Left ventricle myocardium superior (tissue), 1 donor: ENCODE measurements around the gene RBMY1A1. TPM values are rescaled to one million over a fixed set of nuclear protein-coding genes. Genes with fewer than 3 reads are reported as not detected.
"Not testable (repeated sequence)": the region's sequence is repeated elsewhere in the genome, so short reads cannot be mapped to it uniquely, and the experiment has no call there.

Experiments used
- ATAC-seq: fragments of 200-7000 bp; cut with Tn5 transposase; one replicate; pipeline ENCODE4 v1.9.1; 2020; ENCODE audit warnings: mild to moderate bottlenecking, moderate library complexity
- DNase-seq: peaks from one replicate; pipeline ENCODE4 v3.0.0-alpha.2; 2020
- intact Hi-C: fragments of 100-400 bp; cut with micrococcal nuclease; formaldehyde crosslinking; loops from one replicate; pipeline ENCODE4 v1.11.0; 2022
- long read RNA-seq: library from polyadenylated mRNA; unstranded; transcript quantifications from one replicate; pipeline ENCODE4 v2.0.0, GENCODE V29; 2021
- total RNA-seq: library from RNA; stranded (reverse); fragmentation: NEBNext Ultra II Directional; extraction: Animal tissue kit (Norgen Biotek cat#: 25700); gene quantifications from one replicate; pipeline ENCODE4 v1.2.1, GENCODE V29; 2021
- donor health status: DM: no; HTN: yes; CAD: no; lungs with severe emphysema.

RBMY1A1 gene
- total RNA-seq, result not detected
- long read RNA-seq, result 0 reads

- intact Hi-C loops, ATAC-seq, DNase-seq: not testable (repeated sequence)
Measured at GRCh38 chrY:21534579-21534978, at the start of gene RBMY1A1. TSS of gene RBMY1A1 (plus strand) at chrY:21534879. CDS start at chrY:21536892, 2,013 bp downstream.

GRCh38 chrY:21511038-21511437, 23.6 kb upstream of the RBMY1A1 start, which contains the start of gene RBMY1B:
TSS of gene RBMY1B (plus strand) at chrY:21511338. CDS start at chrY:21513351, 2,013 bp downstream.
- intact Hi-C loops, ATAC-seq, DNase-seq: not testable (repeated sequence)

GRCh38 chrY:21559316-21559984, 24.8 kb downstream of the RBMY1A1 start:
- ATAC-seq, intact Hi-C loops, DNase-seq: not testable (repeated sequence)

- ATAC-seq (no peak), DNase-seq (no peak)
- intact Hi-C loops, result no loop called here
Measured at GRCh38 chrY:21585449-21585848, 50.8 kb downstream of the RBMY1A1 start.

GRCh38 chrY:21586454-21586853, 51.8 kb downstream of the RBMY1A1 start:
- intact Hi-C loops, result not testable (repeated sequence)

GRCh38 chrY:21592059-21592458, 57.4 kb downstream of the RBMY1A1 start:
- intact Hi-C loops, result no loop called here
- DNase-seq (no peak), ATAC-seq (no peak)

More at GRCh38 chrY:21586454-21586853, 51.8 kb downstream of the RBMY1A1 start:
- DNase-seq (peak; percentile 44), ATAC-seq (peak; percentile 92)

GRCh38 chrY:21596287-21596686, 61.6 kb downstream of the RBMY1A1 start:
- intact Hi-C loops, ATAC-seq, DNase-seq: not testable (repeated sequence)

Other genes starting within 250 kb of the RBMY1A1 start
- gene RBMY1B, start 23.5 kb upstream of the RBMY1A1 start, total RNA-seq, result not detected